Breast epithelium (tissue), 4 donors: ENCODE measurements around the gene FECH. TPM values are rescaled to one million over a fixed set of nuclear protein-coding genes. Genes with fewer than 3 reads are reported as not detected.

ENCODE experiments used
- DNase-seq, 2 donors: peaks; one replicate each; pipeline ENCODE4 v3.0.0-alpha.2; 2019; ENCODE audit warnings: low spot score in 2 of 2
- H3K27ac ChIP-seq, 2 donors: fragments of 200-600 bp; sonication (generic) in 1 of 2; one replicate each; pipeline ENCODE4 v1.5.1; 2016 to 2019; ENCODE audit warnings: mild to moderate bottlenecking in 1 of 2
- H3K27me3 ChIP-seq, 2 donors: fragments of 200-600 bp; sonication (generic) in 1 of 2; one replicate each; pipeline versions ENCODE4 v1.5.1 to v1.6.0; 2017 to 2019; ENCODE audit warnings: control low read depth in 1 of 2, mild to moderate bottlenecking in 1 of 2
- H3K36me3 ChIP-seq: fragments of 200-600 bp; one replicate; pipeline ENCODE4 v1.5.1; 2019
- H3K4me1 ChIP-seq, 2 donors: fragments of 200-600 bp; sonication (generic); one replicate each; pipeline ENCODE4 v1.5.1; 2016 to 2019; ENCODE audit warnings: control low read depth in 1 of 2
- H3K4me3 ChIP-seq, 3 donors: fragments of 200-600 bp; sonication (generic); 1 replicate in 2 of 3; 2 replicates in 1 of 3; pipeline ENCODE4 v1.5.1; 2016 to 2019; ENCODE audit warnings: mild to moderate bottlenecking in 3 of 3, moderate library complexity in 2 of 3
- H3K9me3 ChIP-seq, 2 donors: fragments of 200-600 bp; sonication (generic) in 1 of 2; one replicate each; pipeline ENCODE4 v1.5.1; 2016 to 2019; ENCODE audit warnings: control low read depth in 1 of 2
- POLR2A ChIP-seq: fragments of 450-650 bp; IDR thresholded peaks from one replicate; pipeline ENCODE4 v1.6.1; 2016; ENCODE audit warnings: antibody characterized with exemption, mild to moderate bottlenecking, moderate library complexity
- POLR2AphosphoS5 ChIP-seq, 3 donors: sonication (generic); formaldehyde crosslinking; IDR thresholded peaks; one replicate each; pipeline ENCODE4 v1.6.1; 2017; ENCODE audit warnings: antibody characterized with exemption in 3 of 3
- intact Hi-C: fragments of 100-400 bp; cut with DNase I; formaldehyde crosslinking; loops from one replicate; pipeline ENCODE4 v1.15.1; 2023; ENCODE audit warnings: low total_unique reads
- total RNA-seq, 3 donors: library from RNA; depleted of rRNA; stranded (reverse); fragments of >200 nt; gene quantifications; one replicate each; pipeline ENCODE4 v1.1.0, GENCODE V29; 2016
- TF ChIP-seq, protein P1 (sequence below), 3 donors: fragments of 450-650 bp; IDR thresholded peaks; one replicate each; pipeline ENCODE4 v1.5.1; 2016 to 2017; ENCODE audit warnings: antibody characterized with exemption in 3 of 3, mild to moderate bottlenecking in 3 of 3, moderate library complexity in 3 of 3

FECH gene
- total RNA-seq, 3 donors from 2014 or later: 31.1 to 40.2 (median 37.3) TPM

GRCh38 chr18:57547260-57547659 lies 39.2 kb downstream of the FECH start:
- H3K4me1 ChIP-seq: no peaks in the 10 kb centered on the region
- TF ChIP-seq POLR2A (no peak), POLR2AphosphoS5 (IDR thresholded peaks at IDR 0.05) (no peak)
- TF ChIP-seq, protein P1, sequence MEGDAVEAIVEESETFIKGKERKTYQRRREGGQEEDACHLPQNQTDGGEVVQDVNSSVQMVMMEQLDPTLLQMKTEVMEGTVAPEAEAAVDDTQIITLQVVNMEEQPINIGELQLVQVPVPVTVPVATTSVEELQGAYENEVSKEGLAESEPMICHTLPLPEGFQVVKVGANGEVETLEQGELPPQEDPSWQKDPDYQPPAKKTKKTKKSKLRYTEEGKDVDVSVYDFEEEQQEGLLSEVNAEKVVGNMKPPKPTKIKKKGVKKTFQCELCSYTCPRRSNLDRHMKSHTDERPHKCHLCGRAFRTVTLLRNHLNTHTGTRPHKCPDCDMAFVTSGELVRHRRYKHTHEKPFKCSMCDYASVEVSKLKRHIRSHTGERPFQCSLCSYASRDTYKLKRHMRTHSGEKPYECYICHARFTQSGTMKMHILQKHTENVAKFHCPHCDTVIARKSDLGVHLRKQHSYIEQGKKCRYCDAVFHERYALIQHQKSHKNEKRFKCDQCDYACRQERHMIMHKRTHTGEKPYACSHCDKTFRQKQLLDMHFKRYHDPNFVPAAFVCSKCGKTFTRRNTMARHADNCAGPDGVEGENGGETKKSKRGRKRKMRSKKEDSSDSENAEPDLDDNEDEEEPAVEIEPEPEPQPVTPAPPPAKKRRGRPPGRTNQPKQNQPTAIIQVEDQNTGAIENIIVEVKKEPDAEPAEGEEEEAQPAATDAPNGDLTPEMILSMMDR (IDR thresholded peaks at IDR 0.05): no peak
- H3K27ac ChIP-seq: no peak overlapping the region
- H3K27me3 ChIP-seq: no peaks in the 10 kb centered on the region
- no peak overlapping the region for H3K4me3 ChIP-seq
- H3K9me3 ChIP-seq: no peaks in the 10 kb centered on the region
- H3K36me3 ChIP-seq: no peaks in the 10 kb centered on the region
- intact Hi-C loops: no loop called here
- DNase-seq: no peak

- Histone ChIP-seq H3K36me3 (no peaks in the 10 kb centered on the region), H3K27ac (no peak overlapping the region), H3K27me3 (no peaks in the 10 kb centered on the region), H3K4me1 (no peaks in the 10 kb centered on the region), H3K4me3 (no peak overlapping the region), H3K9me3 (no peaks in the 10 kb centered on the region)
- no peak for DNase-seq
- TF ChIP-seq POLR2AphosphoS5 (IDR thresholded peaks at IDR 0.05) (no peak), POLR2A (no peak)
- TF ChIP-seq, protein P1 (IDR thresholded peaks at IDR 0.05): no peak
- intact Hi-C loops: no loop called here
Measured at GRCh38 chr18:57544936-57545660, 41.4 kb downstream of the FECH start.

DNA sequence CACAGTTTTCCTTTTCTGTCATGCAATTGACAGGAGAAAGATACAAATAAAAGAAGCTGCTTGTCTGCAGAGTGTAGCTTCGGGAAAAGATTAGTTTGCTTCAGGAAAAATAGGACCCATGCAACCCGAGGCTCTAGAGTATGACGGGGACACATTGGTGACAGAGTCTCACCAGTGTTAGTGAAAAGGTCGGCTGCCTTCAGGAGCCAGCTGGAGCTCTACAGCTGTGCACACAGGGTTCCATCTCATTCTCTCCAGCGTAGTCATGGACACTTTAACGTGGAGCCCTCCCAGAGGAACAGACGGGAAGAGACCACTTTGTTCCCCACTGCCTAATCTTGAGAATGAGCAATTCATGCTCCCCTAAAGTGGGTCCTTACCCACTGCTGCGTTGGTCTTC lies 42.9 kb downstream of the FECH start:
- TF ChIP-seq, protein P1 (IDR thresholded peaks at IDR 0.05): no peak
- TF ChIP-seq POLR2A: no peak
- TF ChIP-seq POLR2AphosphoS5 (IDR thresholded peaks at IDR 0.05): no peak
- intact Hi-C loops: no loop called here
- Histone ChIP-seq H3K27me3 (no peaks in the 10 kb centered on the region), H3K36me3 (no peaks in the 10 kb centered on the region), H3K27ac (no peak overlapping the region), H3K4me1 (no peaks in the 10 kb centered on the region), H3K9me3 (no peaks in the 10 kb centered on the region), H3K4me3 (no peak overlapping the region)
- DNase-seq: no peak

DNA sequence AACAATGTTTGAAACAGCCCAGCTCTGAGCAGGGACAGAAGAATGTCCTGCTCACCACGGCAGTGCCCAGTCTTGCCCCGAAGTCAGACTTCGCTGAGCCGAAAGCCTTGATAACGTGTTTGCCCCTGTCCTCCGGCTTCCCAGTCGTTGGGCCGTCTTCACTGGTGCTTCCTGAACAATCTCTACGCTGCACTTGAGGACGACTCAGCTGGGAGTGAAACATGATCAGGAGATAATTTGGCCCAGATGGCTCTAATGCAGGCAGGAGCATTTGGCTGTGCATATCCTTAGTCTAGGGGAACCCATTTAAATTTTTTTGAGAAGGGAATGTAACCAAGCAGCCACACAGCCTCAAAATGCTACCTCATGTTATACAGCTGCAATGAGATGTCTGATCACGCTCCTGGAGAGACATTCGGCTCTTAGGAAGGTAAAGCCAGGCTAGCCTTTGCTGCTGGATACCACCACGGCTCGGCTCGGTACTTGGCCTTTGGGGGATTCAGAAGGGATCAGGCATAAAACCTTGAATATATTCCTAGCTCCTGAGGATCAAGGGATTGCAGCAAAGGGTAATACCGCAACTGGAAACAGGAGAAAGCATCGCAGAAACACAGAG lies 43.6 kb downstream of the FECH start:
- H3K4me1 ChIP-seq: no peaks in the 10 kb centered on the region
- H3K27me3 ChIP-seq: no peaks in the 10 kb centered on the region
- TF ChIP-seq, protein P1 (IDR thresholded peaks at IDR 0.05): no peak
- TF ChIP-seq POLR2A: no peak
- TF ChIP-seq POLR2AphosphoS5 (IDR thresholded peaks at IDR 0.05): no peak
- DNase-seq: no peak
- H3K4me3 ChIP-seq: no peak overlapping the region
- H3K36me3 ChIP-seq: no peaks in the 10 kb centered on the region
- no peak overlapping the region for H3K27ac ChIP-seq
- H3K9me3 ChIP-seq: no peaks in the 10 kb centered on the region
- intact Hi-C loops: no loop called here

GRCh38 chr18:57542126-57542525 lies 44.4 kb downstream of the FECH start:
- no peaks in the 10 kb centered on the region for H3K36me3 ChIP-seq
- H3K4me1 ChIP-seq: no peaks in the 10 kb centered on the region
- no peaks in the 10 kb centered on the region for H3K9me3 ChIP-seq
- no peaks in the 10 kb centered on the region for H3K27me3 ChIP-seq
- intact Hi-C loops: no loop called here
- DNase-seq: no peak
- H3K4me3 ChIP-seq: no peak overlapping the region
- no peak overlapping the region for H3K27ac ChIP-seq
- TF ChIP-seq POLR2AphosphoS5 (IDR thresholded peaks at IDR 0.05): no peak
- TF ChIP-seq, protein P1 (IDR thresholded peaks at IDR 0.05): no peak
- no peak for TF ChIP-seq POLR2A
